Esophagus muscularis mucosa (tissue), 4 donors: ENCODE results near the gene TOM1. TPM values are rescaled to one million over a fixed set of nuclear protein-coding genes. Genes with fewer than 3 reads are reported as not detected.

Experiments
- DNase-seq: peaks from one replicate; pipeline ENCODE4 v3.0.0-alpha.2; 2017; ENCODE audit errors: extremely low spot score
- H3K27ac ChIP-seq, 4 donors: fragments of 200-600 bp; sonication (generic); replicated peaks in 1 of 4; 1 replicate in 3 of 4; 2 replicates in 1 of 4; pipeline ENCODE4 v1.5.1; 2016 to 2019; ENCODE audit warnings: mild to moderate bottlenecking in 1 of 4
- H3K27me3 ChIP-seq, 4 donors: fragments of 200-600 bp; sonication (generic); one replicate each; pipeline versions ENCODE4 v1.5.1 to v1.6.0; 2016 to 2019
- H3K36me3 ChIP-seq, 4 donors: fragments of 200-600 bp; sonication (generic); one replicate each; pipeline ENCODE4 v1.5.1; 2016 to 2019
- H3K4me1 ChIP-seq, 4 donors: fragments of 200-600 bp; sonication (generic); one replicate each; pipeline ENCODE4 v1.5.1; 2016 to 2019
- H3K4me3 ChIP-seq, 4 donors: fragments of 200-600 bp; sonication (generic); 1 replicate in 2 of 4; 2 replicates in 2 of 4; pipeline ENCODE4 v1.5.1; 2016 to 2019; ENCODE audit warnings: mild to moderate bottlenecking in 4 of 4, moderate library complexity in 1 of 4
- H3K9me3 ChIP-seq, 4 donors: fragments of 200-600 bp; sonication (generic); 1 replicate in 3 of 4; 2 replicates in 1 of 4; pipeline ENCODE4 v1.5.1; 2016 to 2019
- EP300 ChIP-seq: sonication (generic); formaldehyde crosslinking; IDR thresholded peaks from one replicate; pipeline ENCODE4 v1.6.1; 2017; ENCODE audit warnings: antibody characterized with exemption
- POLR2A ChIP-seq: fragments of 450-650 bp; IDR thresholded peaks from one replicate; pipeline ENCODE4 v1.6.1; 2017; ENCODE audit warnings: antibody characterized with exemption, moderate library complexity, mild to moderate bottlenecking, low read depth
- POLR2AphosphoS5 ChIP-seq, 2 donors: sonication (generic); formaldehyde crosslinking; IDR thresholded peaks; one replicate each; pipeline ENCODE4 v1.6.1; 2017; ENCODE audit warnings: antibody characterized with exemption in 2 of 2
- WGBS: methylation state at CpG from one replicate; pipeline ENCODE4 v1.1.5; 2018; 5-methylcytosine and 5-hydroxymethylcytosine counted together
- intact Hi-C: fragments of 100-400 bp; cut with DNase I; formaldehyde crosslinking; loops from one replicate; pipeline ENCODE4 v1.15.1; 2023
- total RNA-seq, 4 donors: library from RNA; depleted of rRNA; stranded (reverse); fragments of >200 nt; gene quantifications; one replicate each; pipeline versions ENCODE4 v1.1.0 to v1.2.1, GENCODE V29; 2016
- TF ChIP-seq, protein P1 (sequence below), 3 experiments: fragments of 200-600 bp in 2 of 3; fragments of 450-650 bp in 1 of 3; sonication (generic) in 2 of 3; IDR thresholded peaks; one replicate each; pipeline ENCODE4 v1.5.1; 2017 to 2019; ENCODE audit warnings: antibody characterized with exemption in 3 of 3, mild to moderate bottlenecking in 2 of 3, moderate library complexity in 1 of 3

TOM1 gene
- 10 to 100 TPM; 22.8 to 44.6 (median 35.8) TPM for total RNA-seq

DNA sequence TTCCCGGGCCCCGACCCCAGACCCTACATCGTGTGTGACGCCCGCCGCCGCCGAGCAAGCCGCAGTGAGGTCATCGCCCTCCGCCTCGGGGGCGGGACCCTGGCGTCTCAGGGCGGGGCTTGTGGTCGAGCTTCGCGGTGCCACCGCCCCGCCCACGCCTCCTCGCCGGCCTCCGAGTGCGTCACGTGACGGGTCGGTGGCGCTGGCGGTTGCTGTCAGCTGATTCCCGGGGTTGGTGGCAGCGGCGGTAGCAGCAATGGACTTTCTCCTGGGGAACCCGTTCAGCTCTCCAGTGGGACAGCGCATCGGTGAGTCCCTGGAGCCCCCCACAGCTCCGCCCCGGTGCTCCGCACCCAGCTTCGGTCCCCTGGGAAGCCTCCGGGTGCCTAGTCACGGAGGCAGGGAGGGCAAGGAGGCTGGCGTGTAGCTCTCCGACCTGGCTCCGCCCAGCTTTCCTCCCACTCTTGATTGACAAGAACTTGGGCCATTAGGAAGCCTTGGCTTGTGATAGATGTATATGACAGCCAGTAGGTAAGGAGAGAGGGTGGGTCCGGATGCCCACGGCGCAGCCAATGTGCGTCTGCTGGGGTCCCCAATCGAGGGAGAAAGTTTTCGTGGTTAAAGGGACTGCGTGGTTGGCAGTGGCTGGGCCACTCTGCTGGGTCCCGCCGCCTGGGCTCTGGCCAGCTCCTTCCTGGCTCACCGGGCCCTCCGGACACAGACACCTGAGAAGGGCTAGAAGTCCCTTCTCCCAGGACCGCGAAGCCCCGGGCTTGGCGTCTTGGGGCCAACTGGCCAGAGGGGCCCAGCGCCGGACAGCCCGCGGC, at the start of gene TOM1:
Gene TOM1, plus strand, starts transcription at position 222 of the 827 bp plus-strand sequence. Its CDS starts 35 bp downstream, at position 257.
- H3K27ac ChIP-seq, result peak within 1 kb of the TSS; percentile 91 to 98 (median 95)
- peak within 1 kb of the TSS; percentile 71 to 93 (median 84) for H3K4me3 ChIP-seq
- intact Hi-C loops, result no loop called here
- H3K36me3 ChIP-seq, result peaks cover 0 to 11% (median 6%) of the 10 kb centered on the region in 4 donors
- H3K27me3 ChIP-seq, result no peaks in the 10 kb centered on the region
- no peaks in the 10 kb centered on the region for H3K9me3 ChIP-seq
- TF ChIP-seq, protein P1, sequence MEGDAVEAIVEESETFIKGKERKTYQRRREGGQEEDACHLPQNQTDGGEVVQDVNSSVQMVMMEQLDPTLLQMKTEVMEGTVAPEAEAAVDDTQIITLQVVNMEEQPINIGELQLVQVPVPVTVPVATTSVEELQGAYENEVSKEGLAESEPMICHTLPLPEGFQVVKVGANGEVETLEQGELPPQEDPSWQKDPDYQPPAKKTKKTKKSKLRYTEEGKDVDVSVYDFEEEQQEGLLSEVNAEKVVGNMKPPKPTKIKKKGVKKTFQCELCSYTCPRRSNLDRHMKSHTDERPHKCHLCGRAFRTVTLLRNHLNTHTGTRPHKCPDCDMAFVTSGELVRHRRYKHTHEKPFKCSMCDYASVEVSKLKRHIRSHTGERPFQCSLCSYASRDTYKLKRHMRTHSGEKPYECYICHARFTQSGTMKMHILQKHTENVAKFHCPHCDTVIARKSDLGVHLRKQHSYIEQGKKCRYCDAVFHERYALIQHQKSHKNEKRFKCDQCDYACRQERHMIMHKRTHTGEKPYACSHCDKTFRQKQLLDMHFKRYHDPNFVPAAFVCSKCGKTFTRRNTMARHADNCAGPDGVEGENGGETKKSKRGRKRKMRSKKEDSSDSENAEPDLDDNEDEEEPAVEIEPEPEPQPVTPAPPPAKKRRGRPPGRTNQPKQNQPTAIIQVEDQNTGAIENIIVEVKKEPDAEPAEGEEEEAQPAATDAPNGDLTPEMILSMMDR (IDR thresholded peaks at IDR 0.05), result no peak
- peak; percentile 84 to 97 for TF ChIP-seq POLR2AphosphoS5 (IDR thresholded peaks at IDR 0.05)
- TF ChIP-seq POLR2A, result peak; percentile 89
- TF ChIP-seq EP300, result no peak
- DNase-seq, result peak; percentile 100
- WGBS, result no CpG with 5 or more reads among the region's 64 CpGs
- H3K4me1 ChIP-seq, result peaks cover 21 to 34% (median 25%) of the 10 kb centered on the region in 4 donors

DNA sequence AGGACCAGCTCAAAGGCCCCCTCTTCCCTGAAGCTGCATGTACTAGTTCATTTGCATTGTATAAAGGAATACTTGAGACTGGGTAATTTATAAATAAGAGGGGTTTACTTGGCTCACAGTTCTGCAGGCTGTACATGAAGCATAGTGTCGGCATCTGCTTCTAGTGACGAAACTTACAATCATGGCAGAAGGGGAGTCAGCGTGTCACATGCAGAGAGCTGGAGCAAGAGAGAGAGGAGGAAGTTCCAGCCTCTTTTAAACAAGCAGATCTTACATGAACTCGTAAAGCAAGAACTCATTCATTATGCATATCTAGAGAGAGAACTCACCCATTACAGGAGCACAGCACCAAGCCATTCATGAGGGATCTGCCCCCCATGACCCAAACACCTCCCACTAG, 49.5 kb upstream of the TOM1 start:
- H3K4me3 ChIP-seq, result no peak overlapping the region

DNA sequence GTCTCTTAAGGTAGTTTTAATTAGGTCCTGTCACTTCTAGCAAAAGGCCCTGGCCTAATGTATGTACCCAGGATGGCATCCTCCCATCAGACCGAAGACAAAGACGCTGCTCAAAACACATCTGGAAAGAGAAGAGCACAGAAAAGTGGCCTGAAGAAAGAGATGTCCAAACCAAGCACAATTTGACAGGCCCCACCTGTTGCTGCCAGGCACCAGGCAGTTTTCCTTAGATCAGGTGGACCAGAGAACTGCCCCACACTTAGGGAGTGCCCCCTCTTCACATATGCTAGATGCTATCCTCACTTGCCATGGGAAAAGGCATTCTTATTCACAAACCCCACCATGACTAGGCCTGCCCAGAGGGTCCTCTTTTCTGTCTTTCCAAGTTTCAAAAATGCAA, 45.7 kb upstream of the TOM1 start:
- Histone ChIP-seq H3K27me3 (peaks cover 0 to 5% (median 0%) of the 10 kb centered on the region in 4 donors), H3K36me3 (no peaks in the 10 kb centered on the region), H3K4me1 (peaks cover 6 to 18% (median 15%) of the 10 kb centered on the region in 4 donors), H3K27ac (no peak overlapping the region), H3K4me3 (no peak overlapping the region), H3K9me3 (no peaks in the 10 kb centered on the region)
- no peak for DNase-seq
- 58% methylated on average over 2 of the region's 2 CpGs for WGBS
- TF ChIP-seq EP300 (no peak), POLR2A (no peak), POLR2AphosphoS5 (IDR thresholded peaks at IDR 0.05) (no peak)
- TF ChIP-seq, protein P1 (IDR thresholded peaks at IDR 0.05), result no peak
- intact Hi-C loops, result no loop called here

More for the DNA sequence above, 49.5 kb upstream of the TOM1 start:
- no peak for TF ChIP-seq EP300
- no peak for TF ChIP-seq POLR2AphosphoS5 (IDR thresholded peaks at IDR 0.05)
- TF ChIP-seq, protein P1 (IDR thresholded peaks at IDR 0.05), result no peak
- no peak for TF ChIP-seq POLR2A
- Histone ChIP-seq H3K27me3 (peaks cover 0 to 20% (median 0%) of the 10 kb centered on the region in 4 donors), H3K27ac (no peak overlapping the region), H3K9me3 (no peaks in the 10 kb centered on the region), H3K36me3 (no peaks in the 10 kb centered on the region), H3K4me1 (no peaks in the 10 kb centered on the region)
- intact Hi-C loops, result no loop called here
- WGBS, result 78% methylated on average over 4 of the region's 4 CpGs
- DNase-seq, result no peak

DNA sequence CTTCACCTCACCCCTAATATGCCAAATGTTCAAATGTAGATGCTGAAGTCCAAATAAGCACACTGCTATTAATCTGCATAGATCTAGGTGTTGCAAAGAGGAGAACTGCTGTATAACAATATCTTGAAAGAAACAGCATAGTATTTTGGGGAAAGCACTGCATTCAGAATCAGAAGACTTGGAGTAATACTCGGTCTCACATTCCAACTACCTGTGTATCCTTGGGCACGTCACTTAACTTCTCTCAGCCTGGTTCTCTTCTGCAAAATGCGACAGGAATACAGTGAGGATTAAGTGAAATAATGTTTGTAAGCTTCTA, 42.7 kb upstream of the TOM1 start:
- TF ChIP-seq POLR2AphosphoS5 (IDR thresholded peaks at IDR 0.05) (no peak), EP300 (no peak), POLR2A (no peak)
- TF ChIP-seq, protein P1 (IDR thresholded peaks at IDR 0.05), result no peak
- Histone ChIP-seq H3K4me1 (peaks cover 6 to 20% (median 16%) of the 10 kb centered on the region in 4 donors), H3K27me3 (no peaks in the 10 kb centered on the region), H3K36me3 (peaks cover 0 to under 1% (median 0%) of the 10 kb centered on the region in 4 donors), H3K4me3 (peak overlapping the region; percentile 90 to 96 (median 94)), H3K27ac (peak overlapping the region; percentile 92 to 99 (median 96)), H3K9me3 (no peaks in the 10 kb centered on the region)
- intact Hi-C loops, result no loop called here
- WGBS, result 0% methylated on average over 3 of the region's 3 CpGs
- no peak for DNase-seq
